Activated T-cell treated with anti-CD3 and anti-CD28 coated beads for 24 hours (primary cell): ENCODE data around the gene NCAPH2.
A peak's percentile ranks its signal among the peaks of the same experiment; 100 is the strongest.
"Not testable (repeated sequence)": the region's sequence is repeated elsewhere in the genome, so short reads cannot be mapped to it uniquely, and the experiment has no call there.

Experiments
- DNase-seq: peaks from one replicate; pipeline ENCODE4 v3.0.0-alpha.2; 2020; ENCODE audit warnings: low read depth

Gene NCAPH2

DNA sequence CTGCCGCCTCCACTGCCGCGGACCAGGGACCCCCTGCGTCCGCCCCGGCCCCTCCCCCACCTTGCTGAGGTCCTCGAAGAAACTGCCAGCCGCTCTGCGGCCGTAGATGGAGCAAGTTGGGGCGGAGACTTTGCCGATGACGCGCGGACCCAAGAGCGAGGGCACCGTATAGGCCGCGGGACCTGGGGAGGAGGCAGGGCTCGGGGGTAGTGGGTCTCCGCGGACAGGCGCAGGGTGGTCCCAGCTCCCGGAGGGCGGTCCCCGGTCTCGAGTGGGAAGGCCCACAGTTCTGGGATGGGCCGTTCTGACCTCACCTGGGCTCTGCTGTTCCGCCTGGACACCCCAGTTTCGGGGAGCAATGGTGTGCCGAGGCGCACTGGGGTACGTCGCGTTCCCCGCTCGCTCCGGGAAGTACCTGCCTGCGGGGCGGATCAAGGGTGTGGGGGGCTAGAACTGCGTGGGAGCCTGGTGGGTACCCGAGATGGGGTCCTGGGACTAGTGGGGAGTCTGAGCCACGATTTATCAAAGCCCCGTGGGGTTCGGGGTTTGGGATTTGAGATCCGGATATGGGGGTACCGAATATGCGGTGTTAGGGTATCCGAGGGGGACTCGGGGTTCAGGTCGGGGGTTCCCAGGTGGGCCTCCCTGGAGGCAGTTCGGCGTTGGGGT is 23.0 kb downstream of the NCAPH2 start:
- DNase-seq, result peak; percentile 77

DNA sequence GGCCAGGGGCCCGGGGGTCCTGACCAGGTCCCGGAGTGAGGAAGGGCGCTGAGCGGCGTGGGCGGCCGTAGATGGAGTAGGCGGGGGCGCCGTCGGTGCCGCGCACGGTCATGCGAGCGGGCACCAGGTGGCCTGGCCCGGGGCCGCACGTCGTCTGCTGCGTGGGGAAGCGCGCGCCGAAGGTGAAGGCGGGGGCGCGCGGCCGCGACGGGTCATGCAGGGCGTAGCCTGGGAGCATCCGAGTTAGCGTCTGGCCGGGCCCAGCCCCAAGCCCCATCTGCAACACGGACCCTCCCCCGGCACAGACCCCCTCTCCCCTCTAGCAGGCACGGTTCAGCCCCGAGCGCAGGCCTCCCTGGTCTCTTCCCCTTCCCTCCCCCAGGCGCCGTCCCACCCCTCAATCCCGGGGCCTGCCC is 23.5 kb downstream of the NCAPH2 start:
- peak; percentile 55 for DNase-seq

DNA sequence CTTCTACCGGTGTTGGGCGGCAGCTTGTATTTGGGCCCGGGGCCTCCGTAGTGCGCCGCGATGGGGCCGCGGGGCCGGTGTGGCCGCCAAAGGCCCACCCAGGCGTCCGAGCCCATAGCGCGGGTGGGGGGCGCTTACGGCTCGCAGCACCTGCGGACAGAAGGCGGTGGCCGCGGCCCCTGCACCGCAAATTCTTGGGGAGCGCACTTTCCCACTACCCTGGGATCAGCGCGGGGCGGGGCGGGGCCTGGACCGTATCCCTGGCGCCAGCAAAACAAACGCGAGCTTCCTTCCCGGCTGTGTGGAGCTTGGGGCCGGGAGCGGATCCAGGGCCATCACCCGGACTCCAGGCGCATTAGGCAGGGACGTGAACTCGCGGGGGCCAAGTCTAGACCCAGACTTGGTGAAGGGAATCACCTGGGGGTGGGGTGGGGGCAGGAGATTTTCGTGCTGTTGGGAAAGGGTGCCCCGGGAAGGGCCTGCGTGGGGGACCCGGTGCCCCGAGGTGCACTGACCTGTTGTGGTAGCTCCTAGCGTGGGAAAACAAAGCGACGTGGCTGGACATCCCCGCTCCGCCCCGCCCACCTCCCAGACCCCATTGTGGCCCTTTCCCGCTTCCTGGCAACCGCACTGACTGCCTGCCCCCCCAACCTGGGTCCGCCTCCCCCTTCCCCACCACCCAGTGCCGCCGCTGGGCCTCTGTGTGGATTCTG is 24.1 kb downstream of the NCAPH2 start:
- DNase-seq, result no peak

DNA sequence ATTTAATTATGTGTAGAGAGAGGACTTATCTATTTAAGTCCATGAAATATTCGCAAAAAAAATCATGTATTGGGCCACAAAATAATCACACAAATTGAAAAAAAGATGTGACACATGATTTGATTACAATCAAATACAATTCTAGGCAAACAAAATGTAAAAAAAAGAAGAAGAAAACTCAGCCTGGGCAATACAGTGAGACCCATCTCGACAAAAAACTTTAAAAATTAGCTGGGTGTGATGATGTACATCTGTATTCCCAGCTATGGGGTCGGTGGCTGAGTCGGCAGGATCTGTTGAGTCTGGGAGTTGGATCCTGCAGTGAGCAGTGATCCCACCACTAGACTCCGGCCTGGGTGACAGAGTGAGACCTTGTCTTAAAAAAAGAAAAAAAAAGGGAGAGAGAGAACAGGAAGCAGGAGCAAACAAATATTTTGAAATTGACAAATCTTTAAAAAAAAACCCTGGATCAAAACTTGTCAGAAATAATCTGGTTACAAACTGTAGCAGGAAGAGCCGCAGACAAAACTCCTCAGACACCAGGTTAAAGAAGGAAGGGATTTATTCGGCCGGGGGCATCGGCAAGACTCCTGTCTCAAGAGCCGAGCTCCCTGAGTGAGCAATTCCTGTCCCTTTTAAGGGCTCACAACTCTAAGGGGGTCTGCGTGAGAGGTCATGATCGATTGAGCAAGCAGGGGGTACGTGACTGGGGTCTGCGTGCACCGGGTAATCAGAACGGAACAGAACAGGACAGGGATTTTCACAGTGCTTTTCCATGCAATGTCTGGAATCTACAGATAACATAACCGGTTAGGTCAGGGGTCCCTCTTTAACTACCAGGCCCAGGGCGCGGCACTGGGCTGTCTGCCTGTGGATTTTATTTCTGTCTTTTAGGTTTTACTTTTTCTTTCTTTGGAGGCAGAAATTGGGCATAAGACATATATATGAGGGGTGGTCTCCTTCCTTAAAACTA is 25.1 kb downstream of the NCAPH2 start:
- DNase-seq, result no peak

DNA sequence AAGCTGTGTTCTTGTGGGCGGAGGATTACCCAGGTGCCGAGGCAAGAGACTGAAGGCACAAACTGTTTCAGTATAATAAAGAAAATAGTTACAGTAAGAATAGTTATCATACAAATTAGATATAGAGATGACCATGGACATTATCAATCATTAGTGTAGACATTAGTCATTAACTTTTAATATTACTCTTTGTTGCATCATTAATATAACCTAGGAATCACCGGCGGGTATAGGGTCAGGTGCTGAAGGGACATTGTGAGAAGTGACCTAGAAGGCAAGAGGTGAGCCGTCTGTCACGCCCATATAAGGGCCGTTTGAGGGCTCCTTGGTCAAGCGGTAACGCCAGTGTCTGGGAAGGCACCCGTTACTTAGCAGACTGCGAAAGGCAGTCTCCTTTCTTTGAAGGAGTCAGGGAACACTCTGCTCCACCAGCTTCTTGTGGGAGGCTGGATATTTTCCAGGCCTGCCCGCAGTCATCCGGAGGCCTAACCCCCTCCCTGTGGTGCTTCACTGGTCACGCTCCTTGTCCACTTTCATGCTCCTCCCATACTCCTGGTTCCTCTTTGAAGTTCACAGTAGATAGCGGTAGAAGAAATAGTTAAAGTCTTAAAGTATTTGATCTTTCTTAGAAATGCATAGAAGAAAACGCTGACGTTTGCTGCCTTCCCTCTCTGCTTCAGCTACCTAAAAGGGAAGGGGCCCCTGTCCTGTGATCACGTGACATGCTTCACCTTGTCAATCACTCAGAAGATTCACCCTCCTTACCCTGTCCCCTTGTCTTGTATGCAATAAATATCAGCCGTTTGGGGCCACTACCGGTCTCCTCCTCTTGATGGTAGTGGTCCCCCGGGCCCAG is 26.1 kb downstream of the NCAPH2 start:
- not testable (repeated sequence) for DNase-seq

DNA sequence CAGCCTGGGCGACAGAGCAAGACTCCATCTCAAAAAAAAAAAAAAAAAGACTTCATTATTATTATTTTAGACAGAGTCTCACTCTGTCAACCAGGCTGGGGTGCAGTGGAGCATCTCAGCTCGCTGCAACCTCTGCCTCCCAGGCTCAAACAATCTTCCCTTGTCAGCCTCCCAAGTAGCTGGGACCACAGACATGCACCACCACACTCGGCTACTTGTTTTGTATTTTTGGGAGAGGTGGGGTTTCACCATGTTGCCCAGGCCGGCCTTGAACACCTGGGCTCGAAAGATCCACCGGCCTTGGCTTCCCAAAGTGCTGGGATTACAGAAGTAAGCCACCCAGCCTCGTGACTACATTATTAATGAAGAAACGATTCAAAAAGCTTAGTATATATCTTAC is 27.1 kb downstream of the NCAPH2 start:
- DNase-seq, result no peak

DNA sequence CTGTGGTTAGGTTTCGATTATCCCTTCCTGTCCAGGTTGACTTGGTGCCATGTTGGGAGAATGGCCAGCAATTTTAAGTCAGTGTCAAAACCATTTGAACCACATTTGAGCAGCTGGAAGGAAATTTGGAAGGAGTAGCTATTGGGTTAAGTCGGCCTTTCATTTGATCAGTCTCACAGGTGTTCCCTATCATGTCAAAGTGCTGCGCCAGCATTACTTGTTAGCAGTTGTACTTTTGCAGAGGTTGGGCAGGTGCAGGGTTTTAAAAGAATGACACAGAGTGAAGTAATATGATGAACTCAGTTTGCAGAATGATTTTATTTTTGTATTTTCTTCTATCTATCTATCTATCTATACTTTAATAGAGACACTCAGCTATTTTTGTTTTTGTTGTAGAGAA is 28.2 kb downstream of the NCAPH2 start:
- DNase-seq, result no peak

DNA sequence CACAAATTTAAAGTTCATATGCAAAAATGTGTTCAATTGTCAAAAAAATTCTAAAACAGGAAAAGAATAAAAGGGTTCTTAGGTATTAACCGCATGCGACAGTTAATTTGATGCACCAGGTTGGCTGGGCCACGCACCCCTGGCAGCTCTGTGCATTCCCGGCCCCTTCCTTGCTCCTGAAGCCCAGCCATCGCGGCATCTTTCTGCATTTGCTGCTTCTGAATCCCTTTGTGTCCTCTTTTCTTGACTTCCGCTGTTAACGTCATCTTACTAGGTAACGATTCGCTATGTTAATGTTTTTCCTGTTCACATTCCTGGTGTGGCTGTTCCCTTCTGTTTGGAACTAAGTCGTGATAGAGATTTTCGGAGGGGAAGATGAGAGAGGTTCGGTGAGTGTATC is 29.7 kb downstream of the NCAPH2 start:
- no peak for DNase-seq

DNA sequence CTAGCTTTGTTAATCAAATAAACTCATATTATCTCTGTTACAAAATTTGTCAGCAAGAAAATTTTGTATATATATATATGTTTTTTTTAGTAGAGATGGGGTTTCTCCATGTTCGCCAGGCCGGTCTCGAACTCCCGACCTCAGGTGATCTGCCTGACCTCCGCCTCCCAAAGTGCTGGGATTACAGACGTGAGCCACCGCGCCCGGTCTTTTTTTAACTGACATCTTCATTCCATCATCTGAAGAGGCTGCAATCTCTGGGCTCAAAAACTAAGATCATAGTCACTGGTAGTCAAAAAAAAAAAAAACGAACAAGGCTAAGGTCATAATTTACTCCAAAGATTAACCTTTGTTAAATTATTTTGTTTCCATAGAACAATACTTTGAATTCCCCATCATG is 32.4 kb downstream of the NCAPH2 start:
- no peak for DNase-seq

DNA sequence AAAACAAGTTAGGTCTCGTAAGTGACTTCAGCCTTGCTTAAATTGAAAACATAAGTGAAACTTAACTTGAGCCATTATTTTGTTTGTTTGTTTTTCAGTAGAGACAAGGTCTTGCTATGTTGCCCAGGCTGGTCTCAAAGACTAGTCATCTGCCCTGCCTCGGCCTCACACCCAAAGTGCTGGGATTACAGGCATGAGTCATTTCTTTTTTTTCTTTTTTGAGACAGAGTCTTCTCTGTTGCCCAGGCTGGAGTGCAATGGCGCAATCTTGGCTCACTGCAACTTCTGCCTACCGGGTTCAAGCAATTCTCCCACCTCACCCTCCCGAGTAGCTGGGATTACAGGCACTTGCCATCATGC is 33.6 kb downstream of the NCAPH2 start:
- not testable (repeated sequence) for DNase-seq

DNA sequence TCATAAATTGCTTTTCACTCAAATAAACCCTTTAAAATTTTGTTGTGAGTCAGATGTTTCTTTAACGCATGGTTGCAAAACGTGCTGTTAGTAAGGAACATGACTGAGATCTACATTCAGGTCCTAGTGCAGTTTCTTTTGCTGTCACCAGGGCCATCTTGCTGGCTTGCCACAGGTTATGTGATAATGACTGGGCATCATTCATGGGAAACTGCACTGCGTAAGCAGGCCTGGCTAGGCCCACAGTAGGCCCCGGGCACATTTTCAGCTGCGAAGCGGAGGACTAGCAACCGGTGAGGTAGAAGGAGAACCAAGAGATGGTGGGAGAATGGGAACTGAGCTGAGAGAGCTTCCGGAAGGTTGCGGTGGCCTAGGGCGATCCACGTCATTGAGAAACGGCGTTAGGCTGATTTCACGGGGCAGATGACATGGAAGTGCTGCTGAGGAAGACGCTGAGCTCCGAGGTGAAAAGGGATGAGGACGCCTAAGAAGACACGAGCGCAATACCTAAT is 34.4 kb downstream of the NCAPH2 start:
- DNase-seq, result no peak

DNA sequence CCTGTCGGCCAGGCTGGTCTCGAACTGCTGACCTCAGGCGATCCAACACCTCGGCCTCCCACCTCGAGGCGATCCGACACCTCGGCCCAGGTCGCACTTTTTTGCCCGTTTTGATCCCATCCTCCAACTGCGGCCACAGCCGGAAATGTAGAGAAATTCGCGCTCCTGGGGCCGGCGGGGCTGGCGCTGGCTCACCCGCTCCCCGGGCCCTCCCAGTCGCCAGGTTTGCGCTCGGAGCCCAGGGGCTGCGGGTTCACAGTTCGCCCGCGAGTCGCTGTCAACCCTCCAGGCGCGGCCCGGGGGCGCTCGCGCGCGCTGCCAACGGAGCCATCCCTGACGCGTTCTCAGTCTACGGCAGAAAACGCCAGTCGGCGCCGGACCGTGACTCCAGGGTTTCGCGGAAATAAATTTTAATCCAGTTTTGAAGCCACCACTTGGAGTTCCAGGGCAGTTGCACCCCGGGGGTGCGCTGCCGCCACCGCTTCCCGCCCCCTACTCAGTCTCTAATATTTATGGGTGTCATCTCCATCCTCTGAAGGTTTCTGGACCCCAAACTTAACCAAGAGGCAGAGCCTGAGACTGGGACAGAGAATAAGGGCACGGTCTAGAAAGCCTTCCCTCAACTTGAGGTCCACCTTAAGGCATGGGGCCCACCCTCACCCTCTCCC is 36.2 kb downstream of the NCAPH2 start:
- peak; percentile 74 for DNase-seq

DNA sequence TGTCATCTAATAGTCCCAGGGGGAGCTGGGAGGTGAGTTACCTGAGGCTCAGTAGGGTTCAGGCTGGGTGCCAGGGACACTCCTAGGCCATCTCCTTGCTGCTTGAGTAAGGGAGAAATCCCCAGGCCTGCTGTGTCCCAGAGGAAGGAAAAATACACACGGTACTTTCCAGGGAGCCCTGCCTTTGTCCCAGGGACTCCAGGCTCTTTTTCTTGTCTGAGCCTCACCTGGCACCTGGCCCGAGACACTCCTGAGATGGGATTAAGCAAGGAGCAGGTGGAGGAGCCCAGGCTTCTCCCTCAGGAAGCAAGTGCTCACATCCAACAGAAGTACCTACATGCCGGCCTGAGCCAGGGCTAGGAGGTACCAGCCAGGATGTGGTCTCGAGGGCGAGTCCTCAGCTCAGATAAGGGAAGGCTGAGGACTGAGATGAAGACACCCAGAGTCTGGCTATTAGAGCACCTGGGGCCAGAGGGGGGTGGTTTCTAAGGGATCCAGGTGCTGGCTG is 36.8 kb downstream of the NCAPH2 start:
- no peak for DNase-seq

DNA sequence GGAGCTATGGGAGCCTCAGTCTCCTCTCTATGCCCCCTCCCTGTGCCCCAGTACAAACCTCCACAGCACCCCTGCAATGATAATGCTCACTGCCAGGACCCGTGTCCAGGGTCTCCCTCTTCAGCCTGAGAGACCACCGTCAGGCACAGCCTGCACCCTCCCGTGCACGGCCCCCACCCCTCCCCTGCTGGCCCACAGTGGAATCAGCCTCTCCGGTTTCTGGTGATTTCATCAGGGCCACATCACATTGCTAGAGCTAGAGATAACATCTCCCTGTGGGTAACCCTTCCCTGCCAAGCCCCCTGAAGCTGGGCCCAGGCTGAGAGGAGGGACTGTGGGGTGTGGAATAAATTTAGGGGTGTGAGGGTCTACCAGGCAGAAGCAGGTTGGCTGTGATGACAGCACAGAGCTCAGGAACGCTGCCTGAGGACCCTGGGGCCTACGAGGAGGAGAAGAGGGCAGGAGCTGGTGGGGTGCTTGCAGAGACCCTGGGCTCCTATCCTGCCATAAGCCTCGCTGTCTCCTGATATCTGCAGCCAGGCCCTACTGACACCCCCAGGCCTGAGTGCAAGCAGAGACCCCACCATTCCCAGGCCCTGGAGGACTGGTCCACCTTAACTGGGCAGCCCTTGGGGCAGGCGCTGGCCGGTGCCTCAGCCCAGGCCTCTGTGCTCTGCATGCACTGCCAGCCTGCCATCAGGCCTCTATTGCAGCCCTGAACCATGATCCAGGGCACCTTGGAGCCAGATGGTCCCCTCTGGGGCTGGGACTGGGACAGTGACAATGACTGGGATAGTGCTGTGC is 37.7 kb downstream of the NCAPH2 start, which contains the start of gene KLHDC7B:
Gene KLHDC7B (plus strand): TSS at position 378 of the 804 bp plus-strand sequence. CDS start 345 bp downstream, at position 723.
- no peak for DNase-seq

DNA sequence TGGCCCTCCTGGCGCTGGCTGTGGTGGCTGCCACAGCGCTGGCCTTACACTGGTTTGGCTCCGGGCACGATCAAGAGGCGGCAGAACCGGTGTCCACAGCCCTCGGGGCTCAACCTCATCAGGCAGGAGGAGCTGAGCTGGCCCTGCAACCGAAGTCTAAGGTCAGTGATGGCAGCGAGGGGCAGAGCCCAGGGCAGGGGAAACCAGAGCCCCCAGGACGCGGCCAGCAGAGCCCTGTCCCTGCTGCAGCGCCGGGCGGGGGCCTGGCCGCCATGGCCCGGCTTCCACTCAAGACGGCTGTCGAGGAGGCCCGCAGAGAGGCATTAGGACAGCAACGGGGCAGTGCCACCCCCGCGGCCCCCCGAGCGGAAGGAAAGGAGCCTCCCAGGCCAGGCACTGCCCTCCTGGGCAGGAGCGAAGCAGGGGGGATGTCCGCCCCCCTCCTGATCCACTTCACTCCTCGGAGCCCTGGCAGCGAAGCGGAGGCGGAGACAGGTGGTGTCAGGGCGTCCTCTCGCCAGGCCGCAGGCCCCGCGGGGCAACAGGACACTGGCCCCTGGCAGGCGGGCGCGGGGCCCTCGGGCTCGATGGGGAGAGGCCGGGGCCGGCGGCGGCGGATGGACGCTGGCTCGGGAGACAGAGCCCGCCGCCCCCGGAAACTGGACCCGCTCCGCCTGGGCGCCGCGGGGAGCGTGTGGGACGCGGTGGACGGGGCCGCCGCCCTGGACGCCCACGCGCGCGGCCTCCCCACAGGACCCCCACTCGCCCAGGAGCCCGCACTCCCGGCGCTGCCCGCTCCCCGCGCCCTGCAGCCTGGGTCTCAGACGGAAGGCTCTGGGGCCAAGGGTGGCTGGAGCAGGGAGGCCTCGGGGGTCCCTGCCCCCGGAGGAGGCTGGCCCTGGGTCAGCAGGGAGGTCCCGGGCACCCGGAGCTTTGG is 38.6 kb downstream of the NCAPH2 start:
- no peak for DNase-seq

DNA sequence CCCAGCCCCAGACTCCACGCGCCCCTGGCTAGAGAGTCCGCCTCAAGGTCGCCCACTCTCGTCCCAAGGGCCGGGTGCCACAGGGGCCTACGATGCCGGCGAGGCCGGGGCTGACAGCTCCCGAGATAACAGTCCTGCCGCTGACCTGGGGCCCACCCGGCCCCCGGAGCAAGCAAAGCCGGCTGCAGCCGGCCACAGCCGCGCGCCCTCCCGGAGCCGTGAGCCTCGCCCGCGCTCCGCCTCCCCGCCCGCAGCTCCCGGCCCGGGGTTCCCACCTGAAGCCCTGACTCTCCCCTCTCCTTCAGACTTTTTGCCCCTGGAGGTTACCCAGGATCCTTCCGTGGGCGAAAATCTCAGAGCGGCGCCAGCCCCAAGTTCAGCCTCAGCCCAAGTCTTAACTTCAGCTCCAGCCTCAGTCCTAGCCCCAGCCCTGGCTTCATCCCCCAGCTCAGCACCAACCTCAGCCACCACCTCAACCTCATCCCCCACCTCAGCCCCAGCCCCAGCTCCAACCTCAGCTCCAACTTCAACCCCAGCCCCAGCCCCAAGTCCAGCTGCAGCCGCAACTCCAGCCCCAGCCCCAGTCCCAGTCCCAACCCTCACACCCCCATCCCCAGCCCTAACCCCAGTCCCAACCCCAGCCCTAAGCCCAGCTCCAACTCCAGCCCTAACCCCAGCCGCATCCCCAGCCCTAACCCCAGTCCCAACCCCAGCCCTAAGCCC is 39.4 kb downstream of the NCAPH2 start:
- no peak for DNase-seq

DNA sequence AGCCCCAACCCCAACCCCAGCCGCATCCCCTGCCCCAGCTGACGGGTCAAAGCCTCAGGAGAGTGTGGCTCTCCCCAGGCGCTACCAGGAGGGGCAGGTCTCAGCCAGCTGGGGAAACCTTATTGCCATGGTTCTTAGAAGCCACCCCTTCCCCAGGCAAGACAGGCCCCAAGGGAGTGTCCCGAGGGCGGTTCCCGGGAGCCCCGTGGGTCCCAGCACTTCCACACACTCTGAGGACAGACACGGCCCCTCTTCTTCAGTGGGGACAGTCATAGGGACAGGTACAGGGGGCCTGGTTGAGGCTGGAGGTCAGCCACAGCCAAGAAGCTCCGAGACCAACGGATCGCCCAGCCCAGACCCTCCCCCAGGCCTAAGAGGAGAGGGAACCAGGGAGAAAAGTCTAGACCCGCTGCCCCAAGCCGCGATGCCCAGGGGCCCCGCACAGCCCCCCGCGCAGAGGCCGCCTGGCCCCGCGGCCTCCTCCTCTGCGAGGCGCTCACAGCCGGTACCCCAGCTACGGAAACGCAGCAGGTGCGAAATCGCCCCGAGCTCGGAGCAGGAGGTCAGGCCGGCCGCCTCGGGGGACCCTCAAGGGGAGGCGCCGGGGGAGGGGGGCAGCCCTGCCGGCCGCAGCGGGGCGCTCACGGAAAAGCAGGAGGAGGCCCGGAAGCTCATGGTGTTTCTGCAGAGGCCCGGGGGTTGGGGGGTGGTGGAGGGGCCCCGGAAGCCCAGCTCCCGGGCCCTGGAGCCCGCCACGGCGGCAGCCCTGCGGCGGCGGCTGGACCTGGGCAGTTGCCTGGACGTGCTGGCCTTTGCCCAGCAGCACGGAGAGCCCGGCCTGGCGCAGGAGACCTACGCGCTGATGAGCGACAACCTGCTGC is 40.3 kb downstream of the NCAPH2 start:
- DNase-seq, result peak; percentile 50
